ENCODE results near the gene HNRNPU. TPM values are rescaled to one million over a fixed set of nuclear protein-coding genes. Genes with fewer than 3 reads are reported as not detected.
"Not testable (repeated sequence)": the region's sequence is repeated elsewhere in the genome, so short reads cannot be mapped to it uniquely, and the experiment has no call there.

Gene HNRNPU
- total RNA-seq, 1 donor from 2014 or later = 183 TPM

- ATAC-seq (no peak), DNase-seq (no peak)
- intact Hi-C loops (cut with micrococcal nuclease) = no loop called here
Measured at GRCh38 chr1:244844155-244845121, 19.9 kb downstream of the HNRNPU start.

GRCh38 chr1:244843148-244843978 is 21.0 kb downstream of the HNRNPU start:
- intact Hi-C loops (cut with micrococcal nuclease) = no loop called here
- no peak for ATAC-seq

GRCh38 chr1:244841273-244841927 is 22.9 kb downstream of the HNRNPU start:
- intact Hi-C loops (cut with micrococcal nuclease) = no loop called here
- ATAC-seq (no peak), DNase-seq (no peak)

More at GRCh38 chr1:244843148-244843978, 21.0 kb downstream of the HNRNPU start:
- DNase-seq = no peak

GRCh38 chr1:244840219-244840794 is 24.0 kb downstream of the HNRNPU start:
- no peak for DNase-seq
- no peak for ATAC-seq
- intact Hi-C loops (cut with micrococcal nuclease) = no loop called here

- ATAC-seq (no peak), DNase-seq (no peak)
- intact Hi-C loops (cut with micrococcal nuclease) = no loop called here
Measured at GRCh38 chr1:244839656-244840055, 24.7 kb downstream of the HNRNPU start.

GRCh38 chr1:244837597-244838258 is 26.6 kb downstream of the HNRNPU start:
- intact Hi-C loops (cut with micrococcal nuclease) = no loop called here
- no peak for ATAC-seq
- DNase-seq = no peak

DNA sequence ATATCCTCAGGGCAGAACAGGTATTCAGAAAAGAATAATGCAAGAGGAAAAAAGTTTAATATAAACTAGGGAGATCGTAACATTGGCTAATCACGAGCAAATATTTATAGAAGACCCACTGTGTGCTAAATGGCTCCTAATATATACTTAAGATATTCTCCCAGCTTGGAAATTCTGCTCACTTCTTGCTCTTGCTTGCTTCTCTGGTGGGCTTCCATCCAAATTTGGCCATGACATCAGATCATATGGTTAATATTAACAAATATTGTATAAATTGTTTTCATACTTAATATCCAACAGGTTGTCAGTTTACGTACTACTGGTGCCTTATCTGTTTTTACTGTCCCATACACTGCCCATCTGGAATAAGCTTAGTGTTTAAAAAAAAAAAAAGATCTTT is 27.8 kb downstream of the HNRNPU start:
- ATAC-seq = no peak
- intact Hi-C loops (cut with micrococcal nuclease) = no loop called here
- no peak for DNase-seq

- intact Hi-C loops (cut with micrococcal nuclease) = no loop called here
- no peak for DNase-seq
- no peak for ATAC-seq
Measured at GRCh38 chr1:244836135-244836521, 28.2 kb downstream of the HNRNPU start.

DNA sequence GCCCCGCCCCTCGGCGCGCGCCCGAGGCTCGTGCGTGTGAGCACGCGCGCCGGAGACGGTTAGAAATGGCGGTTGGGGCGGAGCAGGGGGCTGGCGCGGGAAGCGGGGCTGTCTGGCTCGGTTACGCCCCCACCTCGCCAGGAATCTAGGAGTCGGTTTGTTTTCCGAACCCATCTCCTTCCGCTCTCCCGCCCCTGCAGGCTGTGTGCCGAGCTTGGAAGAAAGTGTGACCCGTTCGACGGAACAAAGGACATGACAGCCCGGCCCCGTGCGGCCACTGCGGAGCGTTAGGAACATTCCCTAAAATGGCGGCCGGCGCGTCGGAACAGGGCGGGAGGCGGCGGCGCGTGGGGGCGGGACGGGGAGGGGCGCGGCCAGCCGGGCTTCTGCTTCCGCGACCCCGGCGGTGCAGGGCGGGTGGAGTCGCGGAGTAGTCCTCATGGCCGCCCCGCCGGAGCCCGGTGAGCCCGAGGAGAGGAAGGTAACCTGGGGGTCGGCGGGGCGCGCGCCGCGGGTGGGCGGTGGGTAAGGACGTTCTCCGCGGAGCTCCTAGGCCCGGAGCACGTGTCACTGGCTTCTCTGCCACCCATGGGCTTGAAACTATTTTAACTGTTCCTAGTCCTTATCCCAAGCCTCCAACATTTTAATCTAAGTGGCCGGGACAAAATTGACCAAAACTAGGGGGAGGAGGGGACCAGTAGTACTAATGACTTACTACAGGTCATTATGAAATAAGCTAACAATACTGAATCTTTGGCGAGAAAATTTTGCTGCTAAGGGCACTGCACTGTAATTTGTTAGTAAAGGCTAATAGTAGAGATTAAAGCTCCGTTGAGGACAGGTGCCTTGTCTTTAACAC is 28.8 kb downstream of the HNRNPU start, which contains the start of gene COX20:
COX20 (plus strand) TSS at position 383 of the 859 bp plus-strand sequence; CDS start at position 440, 57 bp downstream.
- DNase-seq = peak; percentile 96
- peak; percentile 90 for ATAC-seq
- intact Hi-C loops (cut with micrococcal nuclease) = no loop called here

- DNase-seq (no peak), ATAC-seq (no peak)
- intact Hi-C loops (cut with micrococcal nuclease) = no loop called here
Measured at GRCh38 chr1:244834543-244835275, 29.6 kb downstream of the HNRNPU start.

GRCh38 chr1:244833734-244834542 is 30.4 kb downstream of the HNRNPU start:
- ATAC-seq = peak; percentile 37
- peak; percentile 66 for DNase-seq
- intact Hi-C loops (cut with micrococcal nuclease) = no loop called here

DNA sequence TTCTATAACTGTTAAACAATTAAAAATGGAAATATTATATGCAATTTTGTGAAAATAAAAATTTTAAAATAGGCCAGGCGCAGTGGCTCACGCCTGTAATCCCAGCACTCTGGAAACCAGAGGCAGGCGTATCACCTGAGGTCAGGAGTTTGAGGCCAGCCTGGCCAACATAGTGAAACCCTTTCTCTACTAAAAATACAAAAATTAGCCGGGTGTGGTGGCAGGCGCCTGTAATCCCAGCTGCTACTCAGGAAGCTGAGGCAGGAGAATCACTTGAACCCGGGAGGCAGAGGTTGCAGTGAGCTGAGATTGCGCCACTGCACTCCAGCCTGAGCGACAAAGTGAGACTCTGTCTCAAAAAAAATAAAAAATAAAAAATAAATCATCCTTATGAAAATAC is 31.1 kb downstream of the HNRNPU start:
- DNase-seq = peak; percentile 35
- intact Hi-C loops (cut with micrococcal nuclease); ATAC-seq: not testable (repeated sequence)

DNA sequence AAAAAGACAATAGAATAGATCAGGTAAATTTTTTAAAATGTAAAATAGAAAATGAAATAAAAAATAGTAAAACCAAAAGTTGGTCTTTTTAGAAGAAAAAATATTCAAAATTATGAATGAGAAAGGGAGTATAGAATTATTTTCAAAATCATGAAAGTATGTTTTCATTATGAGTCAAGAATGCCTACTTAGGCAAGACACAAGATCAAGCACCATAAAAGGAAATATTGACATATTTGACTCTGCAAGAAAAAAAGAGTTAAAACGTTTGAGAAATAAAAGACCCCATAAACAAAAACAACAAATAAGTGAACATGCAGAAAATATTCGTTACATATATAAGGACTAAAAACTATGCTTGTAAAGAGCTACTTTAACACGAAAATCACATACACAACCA is 33.7 kb downstream of the HNRNPU start:
- intact Hi-C loops (cut with micrococcal nuclease) = no loop called here
- ATAC-seq (no peak), DNase-seq (no peak)

DNA sequence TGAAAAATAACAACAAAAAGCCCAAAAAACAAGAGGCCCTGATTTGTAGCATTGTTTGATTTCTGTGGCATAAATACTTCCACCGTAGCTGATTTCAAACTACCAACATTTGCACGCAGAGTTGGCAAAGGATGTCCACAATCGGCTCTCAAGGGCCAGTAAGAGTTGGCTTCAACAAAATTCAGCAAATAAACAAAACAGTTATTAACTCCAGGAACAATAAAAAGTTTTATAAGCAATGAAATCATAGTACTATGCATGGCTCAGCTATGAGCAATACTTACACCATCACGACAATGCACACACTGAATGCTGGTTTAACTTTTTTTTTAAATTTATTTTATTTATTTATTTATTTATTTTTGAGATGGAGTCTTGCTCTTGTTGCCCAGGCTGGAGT is 37.6 kb downstream of the HNRNPU start:
- intact Hi-C loops (cut with micrococcal nuclease) = no loop called here
- DNase-seq (no peak), ATAC-seq (no peak)

- ATAC-seq (no peak), DNase-seq (no peak)
- intact Hi-C loops (cut with micrococcal nuclease) = no loop called here
Measured at GRCh38 chr1:244822878-244823277, 41.5 kb downstream of the HNRNPU start.

DNA sequence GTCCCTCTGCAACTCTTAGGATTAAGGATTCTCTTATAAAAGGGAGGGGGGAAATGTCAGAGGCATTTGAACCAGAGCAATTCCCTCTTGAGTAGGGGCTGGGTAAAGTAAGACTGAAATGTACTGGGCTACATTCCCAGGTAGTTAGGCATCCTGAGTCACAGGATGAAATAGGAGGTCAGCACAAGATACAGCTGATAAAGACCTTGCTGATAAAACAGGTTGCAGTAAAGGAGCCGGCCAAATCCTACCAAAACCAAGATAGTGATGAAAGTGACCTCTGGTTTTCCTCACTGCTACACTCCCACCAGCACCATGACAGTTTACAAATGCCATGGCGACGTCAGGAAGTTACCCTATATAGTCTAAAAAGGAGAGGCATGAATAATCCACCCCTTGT is 43.2 kb downstream of the HNRNPU start:
- intact Hi-C loops (cut with micrococcal nuclease) = no loop called here
- no peak for DNase-seq
- ATAC-seq = no peak
